Activated effector memory CD4-positive, alpha-beta T cell treated with anti-CD3 and anti-CD28 coated beads, Interleukin-2, amount 50 U/mL, for 16 hours (primary cell): ENCODE measurements around the gene UNC13B.

Experiments
- DNase-seq: peaks from one replicate; pipeline ENCODE4 v3.0.0-alpha.2; 2020

The UNC13B gene

GRCh38 chr9:35280399-35280798 is 118.6 kb downstream of the UNC13B start:
- no peak for DNase-seq

DNA sequence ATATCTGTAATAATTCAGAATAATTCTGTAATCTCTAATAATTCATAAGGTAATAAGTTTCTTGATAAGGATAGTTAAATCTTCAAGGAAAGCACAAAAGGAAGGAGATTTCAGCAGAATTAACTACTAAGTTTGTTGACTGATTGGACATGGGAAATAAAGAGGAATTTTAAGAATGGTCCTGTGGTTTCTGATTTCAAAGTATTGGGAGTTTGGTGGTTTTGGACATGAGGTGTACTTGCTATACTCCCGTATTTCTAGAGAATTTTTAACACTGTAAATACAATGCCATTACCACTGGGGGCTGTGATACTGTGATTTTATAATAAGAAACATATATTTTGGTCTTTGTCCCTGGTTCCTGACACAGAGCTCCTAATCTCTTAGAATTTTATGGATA is 123.9 kb downstream of the UNC13B start:
- no peak for DNase-seq

- DNase-seq, result no peak
Observed at GRCh38 chr9:35286381-35286780, 124.6 kb downstream of the UNC13B start.

DNA sequence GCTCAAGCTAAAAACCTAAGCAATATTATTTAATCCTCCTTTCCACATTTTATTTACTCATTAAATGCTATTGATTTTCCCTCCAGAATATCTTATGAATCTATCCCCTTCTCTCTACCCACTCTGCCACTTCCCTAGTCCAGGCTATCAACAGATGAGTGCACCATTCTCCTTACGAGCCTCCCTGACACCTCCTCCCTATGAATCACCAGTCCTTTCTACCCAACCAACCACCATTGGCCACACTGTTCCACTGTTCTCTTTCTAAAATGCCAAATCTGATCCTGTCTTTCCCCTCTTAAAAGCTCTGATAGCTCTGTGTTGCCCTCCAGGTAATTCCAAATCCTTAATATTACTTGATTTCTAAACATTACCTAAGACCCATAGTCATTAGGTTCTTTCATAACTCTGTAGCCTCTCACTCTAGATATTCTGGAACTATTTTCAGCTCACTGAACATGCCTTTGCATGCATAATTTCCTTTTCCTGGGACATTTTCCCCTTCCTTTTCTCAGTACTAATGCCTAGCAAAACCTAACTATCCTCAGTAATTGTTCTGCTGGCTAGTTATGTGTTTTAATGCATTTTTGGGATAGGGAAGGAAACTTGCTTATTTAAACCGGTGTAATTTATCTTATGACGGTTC is 126.3 kb downstream of the UNC13B start:
- no peak for DNase-seq

DNA sequence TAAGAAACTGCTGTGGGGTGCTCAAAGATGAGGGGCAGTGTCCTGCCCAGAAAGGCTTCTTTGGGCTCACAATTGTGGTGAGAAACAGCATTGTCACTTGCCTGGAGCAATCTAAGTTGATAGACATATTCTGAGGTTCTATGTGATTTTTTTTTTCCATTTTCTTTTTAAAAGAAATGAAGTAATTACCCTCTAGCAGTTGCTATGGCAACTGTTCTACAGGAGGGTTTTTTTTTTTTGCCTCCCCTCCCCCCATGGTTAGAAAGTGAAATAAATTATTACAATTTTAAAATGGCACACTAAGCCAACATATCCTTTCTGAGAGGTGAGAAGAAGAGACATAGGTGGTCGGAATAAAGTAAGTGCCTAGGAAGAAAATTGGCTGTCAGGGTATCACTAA is 127.0 kb downstream of the UNC13B start:
- no peak for DNase-seq

GRCh38 chr9:35293376-35293964 is 131.7 kb downstream of the UNC13B start:
- no peak for DNase-seq

GRCh38 chr9:35294066-35294465 is 132.3 kb downstream of the UNC13B start:
- no peak for DNase-seq

- no peak for DNase-seq
Observed at GRCh38 chr9:35294556-35294955, 132.7 kb downstream of the UNC13B start.

DNA sequence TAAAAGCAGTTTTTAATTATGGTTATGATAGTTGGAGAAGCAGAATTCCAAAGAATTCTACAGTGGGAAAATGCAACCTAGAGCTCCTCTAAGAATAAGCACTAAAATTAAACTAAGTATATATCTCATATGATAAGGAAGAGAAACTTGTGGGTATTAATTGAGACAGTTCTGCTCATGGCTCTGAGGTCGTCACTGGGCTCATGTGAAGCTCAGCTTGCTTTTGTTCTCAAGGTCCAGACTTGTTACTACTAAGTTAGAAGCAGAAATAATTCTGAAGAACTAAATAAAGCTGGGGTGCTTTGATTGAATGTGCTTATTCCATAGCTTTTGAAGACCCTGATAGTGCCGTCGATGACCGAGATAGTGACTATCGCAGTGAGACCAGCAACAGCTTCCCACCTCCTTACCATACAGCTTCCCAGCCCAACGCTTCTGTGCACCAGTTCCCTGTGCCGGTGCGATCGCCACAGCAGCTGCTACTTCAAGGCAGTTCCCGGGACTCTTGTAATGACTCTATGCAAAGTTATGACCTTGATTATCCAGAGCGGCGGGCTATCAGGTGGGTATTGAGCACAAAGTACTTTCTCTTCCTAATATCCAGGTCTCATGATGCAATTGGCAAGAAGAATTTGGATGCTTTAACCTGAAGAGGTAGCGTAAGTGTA is 133.7 kb downstream of the UNC13B start:
- DNase-seq, result no peak

- DNase-seq, result no peak
Observed at GRCh38 chr9:35303567-35303966, 141.8 kb downstream of the UNC13B start.

- DNase-seq, result no peak
Observed at GRCh38 chr9:35306283-35306682, 144.5 kb downstream of the UNC13B start.

GRCh38 chr9:35308316-35308715 is 146.5 kb downstream of the UNC13B start:
- DNase-seq, result no peak

DNA sequence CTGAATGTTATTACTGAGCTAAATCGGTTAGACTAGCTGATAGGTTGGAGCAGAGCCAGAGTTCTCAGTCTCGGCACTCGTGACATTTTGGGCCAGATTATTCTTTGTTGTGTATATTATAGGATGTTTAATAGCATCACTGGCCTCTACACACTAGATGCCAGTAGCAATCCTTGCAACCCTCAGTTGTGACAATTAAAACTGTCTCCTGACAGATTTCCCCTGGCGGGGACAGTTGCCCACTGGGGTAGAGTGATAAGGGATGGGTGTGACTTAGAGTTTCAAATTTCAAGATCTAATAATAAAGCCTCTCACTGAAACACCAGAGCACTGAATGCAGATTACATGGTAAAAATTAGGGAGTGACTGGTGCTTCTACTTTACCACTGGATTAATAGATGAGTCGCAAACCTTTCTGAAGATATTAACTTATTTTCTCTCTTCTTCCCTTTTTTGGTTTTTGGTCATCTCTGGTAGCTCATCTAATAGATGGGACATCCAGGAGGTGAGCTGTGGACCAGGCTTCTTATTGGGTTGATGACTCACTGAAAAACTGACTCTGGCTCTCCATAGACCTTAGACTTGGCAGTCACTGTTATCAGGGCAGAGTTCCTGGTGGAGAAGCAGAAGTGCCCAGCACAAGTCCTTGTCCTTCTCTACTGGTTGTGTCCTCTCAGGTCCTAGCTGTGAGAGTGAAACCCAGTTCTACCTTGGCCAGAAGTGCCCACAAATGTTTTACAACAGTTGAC is 150.3 kb downstream of the UNC13B start:
- DNase-seq, result no peak

- no peak for DNase-seq
Observed at GRCh38 chr9:35313460-35313859, 151.7 kb downstream of the UNC13B start.

DNA sequence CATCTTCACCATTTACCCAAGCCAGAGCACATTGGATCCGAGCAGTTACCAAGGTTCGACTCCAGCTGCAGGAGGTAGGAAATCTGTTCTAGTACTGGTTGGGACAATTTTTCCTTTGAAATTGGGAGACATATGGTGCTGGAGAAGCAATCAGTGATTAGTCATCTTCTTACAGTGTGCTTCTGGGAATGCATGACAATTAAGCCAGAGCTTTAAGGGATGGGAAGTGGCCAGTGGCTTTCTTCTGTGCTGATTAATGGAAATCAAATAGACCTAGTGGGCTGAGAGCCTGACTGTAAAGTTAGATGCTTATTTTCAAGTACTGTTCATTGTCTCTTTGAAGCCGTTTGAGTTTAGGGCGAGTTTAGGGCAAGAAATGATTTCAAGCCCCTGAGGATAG is 152.1 kb downstream of the UNC13B start:
- no peak for DNase-seq

GRCh38 chr9:35318741-35319140 is 156.9 kb downstream of the UNC13B start:
- no peak for DNase-seq

DNA sequence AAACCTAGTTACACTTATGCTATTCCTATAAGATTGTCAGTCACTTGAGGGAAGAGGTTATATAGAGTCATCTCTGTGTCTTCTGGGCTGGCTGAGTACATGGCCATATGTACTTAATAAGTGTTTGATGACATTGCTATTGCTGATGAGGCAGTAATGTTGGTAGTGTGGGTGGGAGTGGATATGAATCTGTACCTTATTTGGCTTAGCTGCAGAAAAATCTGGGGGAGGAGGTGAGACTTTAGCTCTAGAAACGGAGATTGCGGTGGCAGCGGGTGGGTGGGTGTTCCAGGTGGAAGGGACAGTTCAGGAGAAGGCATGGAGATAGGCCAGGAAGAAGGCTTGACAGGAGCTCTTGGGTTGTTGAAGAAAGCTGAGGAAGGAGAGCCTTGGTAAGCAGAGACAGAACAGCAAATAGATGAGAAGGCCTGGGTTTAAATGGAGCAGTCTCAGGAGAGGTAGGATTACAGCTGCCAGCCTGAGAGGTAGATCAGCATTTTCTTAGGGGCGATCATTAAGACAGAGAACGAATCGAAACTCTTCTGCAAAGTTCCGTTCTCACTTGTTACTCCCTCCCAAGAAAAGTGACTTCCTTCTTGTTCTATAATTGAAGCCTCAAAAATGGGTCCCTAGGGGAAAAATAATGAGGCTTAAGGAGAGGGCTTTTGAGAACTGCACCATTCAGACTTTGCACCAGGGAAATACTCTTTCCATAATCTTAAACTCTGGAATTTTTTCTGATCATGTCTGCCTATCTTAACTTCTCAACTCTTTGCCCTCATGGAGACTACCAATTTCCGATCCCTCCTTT is 160.5 kb downstream of the UNC13B start:
- DNase-seq, result no peak

DNA sequence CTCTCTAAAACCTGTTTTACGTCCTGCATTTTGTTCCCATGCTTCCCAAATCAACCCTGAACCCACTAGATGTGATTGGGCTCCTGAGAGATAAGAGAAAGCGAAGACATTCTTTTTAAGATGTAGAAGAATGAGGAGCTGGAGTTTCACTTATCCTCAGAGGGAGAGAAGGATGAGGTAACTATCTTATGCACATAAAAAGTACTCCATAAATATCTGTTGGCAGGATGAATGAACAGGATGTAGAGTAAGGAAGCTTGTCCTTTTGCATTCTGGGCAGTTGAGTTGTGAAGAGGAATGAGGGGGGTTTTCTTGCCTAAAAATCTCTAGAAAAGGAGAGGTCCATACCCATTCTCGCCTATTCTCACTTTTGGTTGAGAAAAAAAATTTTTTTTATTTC is 163.2 kb downstream of the UNC13B start:
- no peak for DNase-seq

DNA sequence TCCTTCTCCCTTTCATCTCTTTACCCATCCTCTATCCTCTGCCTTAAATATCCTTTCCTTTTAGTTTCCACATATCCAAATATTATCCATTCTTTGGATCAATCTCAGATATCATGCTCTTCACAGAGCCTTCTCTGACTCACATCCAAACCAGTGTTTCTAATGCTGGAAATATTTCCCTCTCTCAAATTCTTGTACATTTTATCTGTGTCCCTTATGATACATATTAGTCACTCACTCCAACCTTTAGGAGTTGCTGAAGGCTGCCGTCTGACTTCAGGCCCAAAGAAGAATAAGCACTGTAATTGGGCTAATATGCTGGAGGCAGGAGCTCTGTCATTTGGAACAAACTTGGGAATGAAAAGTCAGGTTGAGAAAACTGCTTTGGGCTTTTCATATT is 171.7 kb downstream of the UNC13B start:
- no peak for DNase-seq

DNA sequence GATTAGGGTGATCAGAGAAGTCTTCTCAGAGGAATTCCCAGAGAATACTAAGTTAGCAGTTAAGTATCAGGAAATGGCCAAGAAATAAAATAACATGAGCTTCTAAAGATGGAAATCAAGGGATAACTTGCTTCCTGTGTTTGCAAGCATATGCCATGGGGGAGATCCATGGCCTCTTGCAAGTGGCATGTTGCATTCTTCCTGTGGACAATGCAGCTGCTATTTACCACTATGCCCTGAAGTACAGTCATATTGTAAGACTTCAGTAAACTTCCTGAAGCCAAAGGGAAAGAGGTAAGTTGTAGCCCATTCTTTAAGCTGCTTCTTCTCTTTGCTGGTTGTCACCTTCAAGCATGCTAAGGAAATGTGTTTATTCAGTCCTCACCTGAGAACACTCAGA is 173.4 kb downstream of the UNC13B start:
- DNase-seq, result no peak

- DNase-seq, result no peak
Observed at GRCh38 chr9:35338086-35338485, 176.3 kb downstream of the UNC13B start.

GRCh38 chr9:35338561-35339274 is 176.9 kb downstream of the UNC13B start:
- no peak for DNase-seq
